HEK293 (cell line): ENCODE data around the gene NFIC.

Experiments used
- BCL11B ChIP-seq: fragments of 450-650 bp; formaldehyde crosslinking; IDR thresholded peaks from 2 replicates; pipeline ENCODE4 v1.5.1; 2016; ENCODE audit warnings: low read depth, missing biosample characterization, missing genetic modification characterization
- EGR2 ChIP-seq: fragments of 450-650 bp; formaldehyde crosslinking; IDR thresholded peaks from 2 replicates; pipeline ENCODE4 v1.5.1; 2016; ENCODE audit warnings: low read depth, missing biosample characterization, missing genetic modification characterization
- GFI1B ChIP-seq: fragments of 450-650 bp; formaldehyde crosslinking; IDR thresholded peaks from 2 replicates; pipeline ENCODE4 v1.5.1; 2016; ENCODE audit warnings: missing biosample characterization, missing genetic modification characterization
- KLF9 ChIP-seq: fragments of 450-650 bp; formaldehyde crosslinking; IDR thresholded peaks from 2 replicates; pipeline ENCODE4 v1.5.1; 2016; ENCODE audit warnings: missing biosample characterization, missing genetic modification characterization, low read depth
- MZF1 ChIP-seq: fragments of 450-650 bp; formaldehyde crosslinking; IDR thresholded peaks from 2 replicates; pipeline ENCODE4 v1.5.1; 2017; ENCODE audit warnings: missing biosample characterization, missing genetic modification characterization, borderline replicate concordance
- REPIN1 ChIP-seq: fragments of 450-650 bp; formaldehyde crosslinking; IDR thresholded peaks from 2 replicates; pipeline ENCODE4 v1.5.1; 2017; ENCODE audit warnings: missing biosample characterization, missing genetic modification characterization, low read depth
- SP2 ChIP-seq: fragments of 450-650 bp; formaldehyde crosslinking; IDR thresholded peaks from 2 replicates; pipeline ENCODE4 v1.5.1; 2016; ENCODE audit warnings: missing biosample characterization, missing genetic modification characterization
- ZFHX2 ChIP-seq: fragments of 450-650 bp; formaldehyde crosslinking; conservative IDR thresholded peaks from 2 replicates; pipeline ENCODE4 v1.5.1; 2016; ENCODE audit warnings: missing biosample characterization, missing genetic modification characterization
- ZNF16 ChIP-seq: fragments of 450-650 bp; formaldehyde crosslinking; IDR thresholded peaks from 2 replicates; pipeline ENCODE4 v1.5.1; 2016; ENCODE audit warnings: low read depth, missing biosample characterization, missing genetic modification characterization
- ZNF175 ChIP-seq: fragments of 450-650 bp; formaldehyde crosslinking; IDR thresholded peaks from 2 replicates; pipeline ENCODE4 v1.5.1; 2016; ENCODE audit warnings: missing biosample characterization, missing genetic modification characterization
- ZNF184 ChIP-seq: fragments of 450-650 bp; IDR thresholded peaks from 2 replicates; pipeline ENCODE4 v1.5.1; 2018; ENCODE audit warnings: missing biosample characterization, mild to moderate bottlenecking, missing genetic modification characterization
- ZNF23 ChIP-seq: fragments of 450-650 bp; formaldehyde crosslinking; IDR thresholded peaks from 2 replicates; pipeline ENCODE4 v1.5.1; 2016; ENCODE audit warnings: missing biosample characterization, missing genetic modification characterization, borderline replicate concordance
- ZNF473 ChIP-seq: fragments of 450-650 bp; formaldehyde crosslinking; IDR thresholded peaks from 2 replicates; pipeline ENCODE4 v1.5.1; 2017; ENCODE audit warnings: missing biosample characterization, missing genetic modification characterization
- ZNF560 ChIP-seq: fragments of 450-650 bp; formaldehyde crosslinking; IDR thresholded peaks from 2 replicates; pipeline ENCODE4 v1.5.1; 2017; ENCODE audit warnings: missing biosample characterization, missing genetic modification characterization, borderline replicate concordance
- ZNF623 ChIP-seq: fragments of 450-650 bp; formaldehyde crosslinking; IDR thresholded peaks from 2 replicates; pipeline ENCODE4 v1.5.1; 2016; ENCODE audit warnings: missing biosample characterization, missing genetic modification characterization
- ZNF664 ChIP-seq: fragments of 450-650 bp; formaldehyde crosslinking; IDR thresholded peaks from 2 replicates; pipeline ENCODE4 v1.5.1; 2016; ENCODE audit warnings: missing biosample characterization, missing genetic modification characterization
- ZNF670 ChIP-seq: fragments of 450-650 bp; formaldehyde crosslinking; IDR thresholded peaks from 2 replicates; pipeline ENCODE4 v1.5.1; 2016; ENCODE audit warnings: missing biosample characterization, missing genetic modification characterization, low read depth
- ZNF785 ChIP-seq: fragments of 450-650 bp; formaldehyde crosslinking; IDR thresholded peaks from 2 replicates; pipeline ENCODE4 v1.5.1; 2016; ENCODE audit warnings: missing biosample characterization, missing genetic modification characterization
- ZNF843 ChIP-seq: fragments of 450-650 bp; formaldehyde crosslinking; IDR thresholded peaks from 2 replicates; pipeline ENCODE4 v1.5.1; 2016; ENCODE audit warnings: missing biosample characterization, missing genetic modification characterization
- ZSCAN16 ChIP-seq: fragments of 450-650 bp; formaldehyde crosslinking; IDR thresholded peaks from 2 replicates; pipeline ENCODE4 v1.5.1; 2016; ENCODE audit warnings: missing biosample characterization, missing genetic modification characterization
- TF ChIP-seq, protein P1 (sequence below): fragments of 450-650 bp; formaldehyde crosslinking; IDR thresholded peaks from 2 replicates; pipeline ENCODE4 v1.5.1; 2016; ENCODE audit warnings: missing biosample characterization, missing genetic modification characterization
- TF ChIP-seq, protein P2 (sequence below): fragments of 450-650 bp; formaldehyde crosslinking; optimal IDR thresholded peaks from 2 replicates; pipeline ENCODE3; 2016; ENCODE audit warnings: missing biosample characterization, mild to moderate bottlenecking, missing genetic modification characterization
- TF ChIP-seq, protein P3 (sequence below): fragments of 450-650 bp; formaldehyde crosslinking; conservative IDR thresholded peaks from 2 replicates; pipeline ENCODE4 v1.5.1; 2016; ENCODE audit warnings: low read depth, missing biosample characterization, missing genetic modification characterization
- TF ChIP-seq, protein P4 (sequence below): fragments of 450-650 bp; formaldehyde crosslinking; IDR thresholded peaks from 2 replicates; pipeline ENCODE4 v1.5.1; 2016; ENCODE audit warnings: missing biosample characterization, missing genetic modification characterization
- TF ChIP-seq, protein P5 (sequence below): fragments of 450-650 bp; formaldehyde crosslinking; IDR thresholded peaks from 2 replicates; pipeline ENCODE4 v1.5.1; 2016; ENCODE audit warnings: missing biosample characterization, missing genetic modification characterization, borderline replicate concordance

Gene NFIC

DNA sequence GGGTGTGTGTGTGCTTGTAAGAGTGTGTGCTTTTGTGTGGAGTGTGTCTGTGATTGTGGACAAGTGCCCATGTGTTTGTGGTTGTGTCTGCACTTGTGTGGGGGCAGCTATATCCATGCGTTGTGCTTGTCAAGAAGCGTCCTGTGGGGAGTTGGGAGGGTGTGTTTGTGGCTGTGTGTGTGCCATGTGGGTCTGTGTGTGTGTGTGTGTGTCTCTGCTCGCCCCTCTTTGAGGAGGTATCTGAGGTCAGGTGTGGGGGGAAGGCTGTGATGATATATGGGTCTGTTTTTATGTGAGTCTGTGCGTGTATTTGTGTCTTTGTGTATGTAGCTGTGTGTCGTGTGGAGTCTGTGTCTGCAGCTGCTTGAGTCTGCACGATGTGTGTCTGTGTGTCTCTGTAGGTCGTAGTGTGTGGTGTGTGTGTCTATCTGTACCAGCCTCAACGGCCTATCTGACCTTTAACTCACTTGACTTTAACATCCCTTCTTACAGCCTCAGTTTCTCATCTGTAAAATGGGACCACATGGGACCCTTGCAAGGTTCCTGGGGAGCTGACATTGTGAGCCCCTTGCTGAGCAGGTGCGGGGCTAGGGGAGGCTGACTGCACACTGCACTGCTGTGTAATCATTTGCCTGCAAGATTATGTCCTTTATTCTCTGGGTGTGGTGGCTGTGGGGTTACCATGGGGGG is 4.0 kb upstream of the NFIC start (continued):
- TF ChIP-seq EGR2 (peak; percentile 64), ZNF23 (tag by site-specific recombination) (peak; percentile 24; the same call in 1 of the 2 replicates), ZNF560 (tag by site-specific recombination) (no peak), ZNF664 (tag by site-specific recombination) (no peak), MZF1 (tag by site-specific recombination) (0 out of 2 replicates have a peak, but pooled peaks have one; percentile 46), BCL11B (no peak), ZNF473 (no peak), ZSCAN16 (tag by site-specific recombination) (no peak), ZNF670 (no peak), ZNF175 (tag by site-specific recombination) (peak; percentile 33; the same call in 1 of the 2 replicates), ZNF184 (tag by site-specific recombination) (no peak), ZNF16 (tag by site-specific recombination) (no peak), ZNF623 (no peak), ZNF785 (tag by site-specific recombination) (0 out of 2 replicates have a peak, but pooled peaks have one; percentile 8), GFI1B (tag by site-specific recombination) (no peak), REPIN1 (tag by site-specific recombination) (no peak), ZFHX2 (0 out of 2 replicates have a peak, but pooled peaks have one; percentile 48), ZNF843 (no peak), KLF9 (no peak), SP2 (tag by site-specific recombination) (no peak)
- TF ChIP-seq, protein P1, sequence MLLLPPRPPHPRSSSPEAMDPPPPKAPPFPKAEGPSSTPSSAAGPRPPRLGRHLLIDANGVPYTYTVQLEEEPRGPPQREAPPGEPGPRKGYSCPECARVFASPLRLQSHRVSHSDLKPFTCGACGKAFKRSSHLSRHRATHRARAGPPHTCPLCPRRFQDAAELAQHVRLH (tag by site-specific recombination): peak; percentile 59; the same call in 1 of the 2 replicates
- TF ChIP-seq, protein P2, sequence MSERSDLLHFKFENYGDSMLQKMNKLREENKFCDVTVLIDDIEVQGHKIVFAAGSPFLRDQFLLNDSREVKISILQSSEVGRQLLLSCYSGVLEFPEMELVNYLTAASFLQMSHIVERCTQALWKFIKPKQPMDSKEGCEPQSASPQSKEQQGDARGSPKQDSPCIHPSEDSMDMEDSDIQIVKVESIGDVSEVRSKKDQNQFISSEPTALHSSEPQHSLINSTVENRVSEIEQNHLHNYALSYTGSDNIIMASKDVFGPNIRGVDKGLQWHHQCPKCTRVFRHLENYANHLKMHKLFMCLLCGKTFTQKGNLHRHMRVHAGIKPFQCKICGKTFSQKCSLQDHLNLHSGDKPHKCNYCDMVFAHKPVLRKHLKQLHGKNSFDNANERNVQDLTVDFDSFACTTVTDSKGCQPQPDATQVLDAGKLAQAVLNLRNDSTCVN (tag by site-specific recombination): no peak
- TF ChIP-seq, protein P3, sequence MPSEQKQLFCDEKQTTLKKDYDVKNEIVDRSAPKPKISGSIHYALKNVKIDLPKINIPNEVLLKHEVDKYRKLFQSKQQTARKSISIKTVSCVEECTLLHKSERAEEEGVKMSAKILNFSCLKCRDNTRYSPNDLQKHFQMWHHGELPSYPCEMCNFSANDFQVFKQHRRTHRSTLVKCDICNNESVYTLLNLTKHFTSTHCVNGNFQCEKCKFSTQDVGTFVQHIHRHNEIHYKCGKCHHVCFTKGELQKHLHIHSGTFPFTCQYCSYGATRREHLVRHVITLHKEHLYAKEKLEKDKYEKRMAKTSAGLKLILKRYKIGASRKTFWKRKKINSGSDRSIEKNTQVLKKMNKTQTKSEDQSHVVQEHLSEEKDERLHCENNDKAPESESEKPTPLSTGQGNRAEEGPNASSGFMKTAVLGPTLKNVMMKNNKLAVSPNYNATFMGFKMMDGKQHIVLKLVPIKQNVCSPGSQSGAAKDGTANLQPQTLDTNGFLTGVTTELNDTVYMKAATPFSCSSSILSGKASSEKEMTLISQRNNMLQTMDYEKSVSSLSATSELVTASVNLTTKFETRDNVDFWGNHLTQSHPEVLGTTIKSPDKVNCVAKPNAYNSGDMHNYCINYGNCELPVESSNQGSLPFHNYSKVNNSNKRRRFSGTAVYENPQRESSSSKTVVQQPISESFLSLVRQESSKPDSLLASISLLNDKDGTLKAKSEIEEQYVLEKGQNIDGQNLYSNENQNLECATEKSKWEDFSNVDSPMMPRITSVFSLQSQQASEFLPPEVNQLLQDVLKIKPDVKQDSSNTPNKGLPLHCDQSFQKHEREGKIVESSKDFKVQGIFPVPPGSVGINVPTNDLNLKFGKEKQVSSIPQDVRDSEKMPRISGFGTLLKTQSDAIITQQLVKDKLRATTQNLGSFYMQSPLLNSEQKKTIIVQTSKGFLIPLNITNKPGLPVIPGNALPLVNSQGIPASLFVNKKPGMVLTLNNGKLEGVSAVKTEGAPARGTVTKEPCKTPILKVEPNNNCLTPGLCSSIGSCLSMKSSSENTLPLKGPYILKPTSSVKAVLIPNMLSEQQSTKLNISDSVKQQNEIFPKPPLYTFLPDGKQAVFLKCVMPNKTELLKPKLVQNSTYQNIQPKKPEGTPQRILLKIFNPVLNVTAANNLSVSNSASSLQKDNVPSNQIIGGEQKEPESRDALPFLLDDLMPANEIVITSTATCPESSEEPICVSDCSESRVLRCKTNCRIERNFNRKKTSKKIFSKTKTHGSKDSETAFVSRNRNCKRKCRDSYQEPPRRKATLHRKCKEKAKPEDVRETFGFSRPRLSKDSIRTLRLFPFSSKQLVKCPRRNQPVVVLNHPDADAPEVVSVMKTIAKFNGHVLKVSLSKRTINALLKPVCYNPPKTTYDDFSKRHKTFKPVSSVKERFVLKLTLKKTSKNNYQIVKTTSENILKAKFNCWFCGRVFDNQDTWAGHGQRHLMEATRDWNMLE (tag by site-specific recombination): no peak
- TF ChIP-seq, protein P4, sequence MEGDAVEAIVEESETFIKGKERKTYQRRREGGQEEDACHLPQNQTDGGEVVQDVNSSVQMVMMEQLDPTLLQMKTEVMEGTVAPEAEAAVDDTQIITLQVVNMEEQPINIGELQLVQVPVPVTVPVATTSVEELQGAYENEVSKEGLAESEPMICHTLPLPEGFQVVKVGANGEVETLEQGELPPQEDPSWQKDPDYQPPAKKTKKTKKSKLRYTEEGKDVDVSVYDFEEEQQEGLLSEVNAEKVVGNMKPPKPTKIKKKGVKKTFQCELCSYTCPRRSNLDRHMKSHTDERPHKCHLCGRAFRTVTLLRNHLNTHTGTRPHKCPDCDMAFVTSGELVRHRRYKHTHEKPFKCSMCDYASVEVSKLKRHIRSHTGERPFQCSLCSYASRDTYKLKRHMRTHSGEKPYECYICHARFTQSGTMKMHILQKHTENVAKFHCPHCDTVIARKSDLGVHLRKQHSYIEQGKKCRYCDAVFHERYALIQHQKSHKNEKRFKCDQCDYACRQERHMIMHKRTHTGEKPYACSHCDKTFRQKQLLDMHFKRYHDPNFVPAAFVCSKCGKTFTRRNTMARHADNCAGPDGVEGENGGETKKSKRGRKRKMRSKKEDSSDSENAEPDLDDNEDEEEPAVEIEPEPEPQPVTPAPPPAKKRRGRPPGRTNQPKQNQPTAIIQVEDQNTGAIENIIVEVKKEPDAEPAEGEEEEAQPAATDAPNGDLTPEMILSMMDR (tag by site-specific recombination): no peak
- TF ChIP-seq, protein P5, sequence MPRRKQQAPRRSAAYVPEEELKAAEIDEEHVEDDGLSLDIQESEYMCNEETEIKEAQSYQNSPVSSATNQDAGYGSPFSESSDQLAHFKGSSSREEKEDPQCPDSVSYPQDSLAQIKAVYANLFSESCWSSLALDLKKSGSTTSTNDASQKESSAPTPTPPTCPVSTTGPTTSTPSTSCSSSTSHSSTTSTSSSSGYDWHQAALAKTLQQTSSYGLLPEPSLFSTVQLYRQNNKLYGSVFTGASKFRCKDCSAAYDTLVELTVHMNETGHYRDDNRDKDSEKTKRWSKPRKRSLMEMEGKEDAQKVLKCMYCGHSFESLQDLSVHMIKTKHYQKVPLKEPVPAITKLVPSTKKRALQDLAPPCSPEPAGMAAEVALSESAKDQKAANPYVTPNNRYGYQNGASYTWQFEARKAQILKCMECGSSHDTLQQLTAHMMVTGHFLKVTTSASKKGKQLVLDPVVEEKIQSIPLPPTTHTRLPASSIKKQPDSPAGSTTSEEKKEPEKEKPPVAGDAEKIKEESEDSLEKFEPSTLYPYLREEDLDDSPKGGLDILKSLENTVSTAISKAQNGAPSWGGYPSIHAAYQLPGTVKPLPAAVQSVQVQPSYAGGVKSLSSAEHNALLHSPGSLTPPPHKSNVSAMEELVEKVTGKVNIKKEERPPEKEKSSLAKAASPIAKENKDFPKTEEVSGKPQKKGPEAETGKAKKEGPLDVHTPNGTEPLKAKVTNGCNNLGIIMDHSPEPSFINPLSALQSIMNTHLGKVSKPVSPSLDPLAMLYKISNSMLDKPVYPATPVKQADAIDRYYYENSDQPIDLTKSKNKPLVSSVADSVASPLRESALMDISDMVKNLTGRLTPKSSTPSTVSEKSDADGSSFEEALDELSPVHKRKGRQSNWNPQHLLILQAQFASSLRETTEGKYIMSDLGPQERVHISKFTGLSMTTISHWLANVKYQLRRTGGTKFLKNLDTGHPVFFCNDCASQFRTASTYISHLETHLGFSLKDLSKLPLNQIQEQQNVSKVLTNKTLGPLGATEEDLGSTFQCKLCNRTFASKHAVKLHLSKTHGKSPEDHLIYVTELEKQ (tag by site-specific recombination): no peak
